HG02970 (cell line): ENCODE measurements around the gene DNAH17.

ENCODE experiments used
- ATAC-seq: cut with Tn5 transposase; IDR thresholded peaks from one replicate; pipeline ENCODE4 v1.9.1; 2021; ENCODE audit warnings: mild to moderate bottlenecking, moderate library complexity, moderate number of reproducible peaks; ENCODE audit not compliant: unreplicated experiment, low FRiP score

Gene DNAH17

DNA sequence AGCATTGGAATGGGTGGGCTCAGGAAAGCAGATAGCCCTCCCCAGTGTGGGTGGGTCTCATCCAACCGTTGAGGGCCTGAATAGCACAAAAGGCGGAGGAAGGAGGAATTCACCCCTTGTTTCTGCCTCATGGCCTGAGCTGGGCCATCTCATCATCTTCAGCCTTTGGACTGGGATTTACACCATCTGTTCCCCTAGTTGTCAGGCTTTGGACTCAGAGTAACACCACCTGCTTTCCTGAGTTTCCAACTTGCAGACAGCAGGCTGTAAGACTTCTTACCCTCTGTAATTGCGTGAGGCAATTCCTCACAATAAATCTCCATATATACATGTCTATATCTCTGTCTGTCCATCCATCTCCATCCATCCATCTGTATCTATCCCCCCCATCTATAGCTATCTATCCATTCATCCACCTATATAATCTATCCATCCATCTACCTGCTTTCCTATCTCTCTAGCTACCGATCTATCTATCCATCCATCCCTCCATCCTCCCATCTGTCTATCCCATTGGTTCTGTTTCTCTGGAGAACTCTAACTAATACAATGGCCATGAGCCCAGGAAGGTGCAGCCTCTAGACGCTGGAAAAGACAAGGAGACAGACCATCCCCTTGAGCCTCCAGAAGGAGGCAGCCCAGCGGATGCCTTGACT, 21.3 kb downstream of the DNAH17 start:
- ATAC-seq: no peak

- ATAC-seq: no peak
Measured at GRCh38 chr17:78550464-78550863, 26.7 kb downstream of the DNAH17 start.

DNA sequence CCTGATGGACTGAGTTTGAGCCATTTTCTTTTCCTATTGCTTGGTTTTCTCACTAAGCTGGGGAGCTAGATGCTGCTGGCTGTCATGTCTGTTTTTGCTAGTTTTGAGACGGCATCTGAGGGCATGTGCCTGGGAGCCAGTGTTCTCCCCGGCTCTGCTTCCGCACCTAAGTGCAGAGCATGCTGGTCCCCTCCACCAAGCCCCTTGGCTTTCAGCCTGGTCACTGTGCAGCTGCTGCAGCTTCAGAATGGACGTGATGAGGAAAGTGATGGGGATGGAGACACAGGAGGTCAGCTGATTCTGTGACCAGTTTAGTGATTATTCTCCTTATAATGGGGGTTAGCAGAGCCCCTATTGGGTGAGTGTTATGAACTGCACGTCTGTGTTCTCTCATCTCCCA, 28.5 kb downstream of the DNAH17 start:
- ATAC-seq: no peak

GRCh38 chr17:78547035-78547434, 30.2 kb downstream of the DNAH17 start:
- no peak for ATAC-seq

DNA sequence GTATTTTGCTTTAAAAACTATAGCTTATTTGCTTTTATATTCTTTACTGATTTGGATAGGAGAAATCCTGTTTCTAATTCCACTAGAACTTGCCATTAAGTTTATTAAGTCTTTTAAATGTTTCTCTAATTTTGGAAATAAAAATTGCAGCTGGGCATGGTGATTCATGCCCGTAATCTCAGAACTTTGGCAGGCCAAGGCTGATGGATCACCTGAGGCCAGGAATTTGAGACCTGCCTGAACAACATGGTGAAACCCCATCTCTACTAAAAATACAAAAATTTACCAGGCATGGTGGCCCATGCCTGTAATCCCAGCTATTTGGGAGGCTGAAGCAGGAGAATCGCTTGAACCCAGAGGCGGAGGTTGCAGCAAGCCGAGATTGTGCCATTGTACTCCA, 30.7 kb downstream of the DNAH17 start:
- ATAC-seq: no peak

DNA sequence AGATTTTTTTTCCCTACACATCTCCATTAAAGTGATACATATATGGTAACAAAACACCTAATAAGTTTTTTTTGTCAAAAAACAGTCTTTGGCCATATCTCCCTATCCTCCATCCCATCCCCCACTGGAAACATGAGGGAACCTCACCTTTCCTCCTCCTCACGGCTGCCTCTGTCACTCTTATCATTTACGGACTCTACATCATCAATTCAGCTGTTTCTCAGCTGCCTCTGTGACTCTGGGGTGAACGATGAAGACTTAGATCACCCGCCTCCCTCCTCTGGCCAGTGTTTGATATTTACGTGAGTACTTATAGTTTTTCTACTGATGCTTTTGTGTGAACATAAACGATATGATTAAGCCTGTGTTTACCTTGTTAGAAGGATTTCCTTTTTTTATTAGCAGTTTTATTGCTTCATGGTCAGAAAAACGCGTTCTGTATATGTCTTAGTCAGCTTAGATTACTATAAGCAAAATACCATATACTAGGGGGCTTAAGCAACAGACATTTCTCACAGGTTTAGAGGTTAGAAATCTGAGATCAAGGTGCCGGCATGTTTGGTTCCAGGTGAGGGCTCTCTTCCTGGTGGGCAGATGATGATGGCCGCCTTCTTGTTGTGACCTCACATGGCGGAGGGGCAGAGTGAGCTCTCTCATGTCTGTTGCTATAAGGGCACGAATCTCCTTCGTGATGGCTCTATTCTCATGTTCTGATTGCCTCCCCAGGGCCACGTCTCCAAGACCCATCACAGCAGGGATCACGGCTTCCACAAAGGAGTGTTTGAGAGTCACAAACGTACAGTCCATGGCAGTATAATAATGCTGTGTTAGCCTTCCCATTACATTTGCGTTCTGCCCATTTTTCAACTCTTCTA, 32.1 kb downstream of the DNAH17 start:
- ATAC-seq: no peak

- ATAC-seq: no peak
Measured at GRCh38 chr17:78541488-78542206, 35.5 kb downstream of the DNAH17 start.

DNA sequence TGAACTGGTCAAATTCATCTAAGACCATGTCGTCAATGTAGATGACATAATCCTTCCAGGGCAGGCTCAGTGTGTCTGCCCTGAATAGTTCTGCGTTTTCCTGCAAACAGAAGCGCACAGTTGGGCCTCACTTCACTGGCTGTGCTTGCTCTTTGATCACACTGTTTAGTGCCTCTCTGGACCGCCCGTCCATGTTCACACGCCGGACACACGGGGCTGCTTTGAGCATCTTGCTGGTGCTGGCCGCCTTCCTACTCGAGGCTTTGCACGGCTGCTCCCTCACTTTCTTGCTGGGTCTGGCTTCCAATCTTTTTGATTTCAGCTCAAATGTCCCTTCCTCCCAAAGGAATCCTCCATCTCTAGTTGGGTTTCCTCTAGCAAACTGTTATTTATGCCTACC, 37.4 kb downstream of the DNAH17 start:
- ATAC-seq: no peak

GRCh38 chr17:78538033-78538776, 39.0 kb downstream of the DNAH17 start:
- ATAC-seq: no peak

DNA sequence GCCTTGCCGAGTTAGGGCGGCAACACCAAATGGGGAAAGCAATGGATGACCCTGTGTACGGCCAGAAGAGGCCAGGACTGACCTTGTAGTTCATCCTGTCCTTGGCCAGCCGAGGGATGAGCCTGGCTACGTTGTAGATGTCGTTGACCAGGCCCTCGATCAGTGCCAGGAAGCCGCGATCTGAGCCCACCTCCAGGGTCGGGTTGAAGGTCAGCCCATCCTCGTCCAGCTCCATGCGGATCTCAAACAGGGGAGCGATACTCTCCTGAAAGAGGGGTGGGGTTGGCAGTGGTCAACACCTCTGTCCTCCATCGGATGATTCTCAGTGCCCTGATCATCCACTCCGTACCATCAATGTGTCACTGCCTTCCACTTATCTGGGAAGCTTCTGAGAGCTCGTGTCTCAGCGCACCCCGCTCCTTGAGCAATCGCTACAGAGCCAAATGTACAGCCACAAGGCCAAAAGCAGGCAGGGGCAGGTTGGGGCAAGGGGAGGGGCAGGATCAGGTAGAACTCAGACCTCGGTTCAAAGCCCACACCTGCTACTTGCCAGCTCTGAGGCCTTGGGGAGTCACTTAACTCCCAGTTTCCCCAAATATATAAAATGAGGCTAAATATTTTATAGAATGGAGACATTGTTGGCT, 39.9 kb downstream of the DNAH17 start:
- no peak for ATAC-seq

DNA sequence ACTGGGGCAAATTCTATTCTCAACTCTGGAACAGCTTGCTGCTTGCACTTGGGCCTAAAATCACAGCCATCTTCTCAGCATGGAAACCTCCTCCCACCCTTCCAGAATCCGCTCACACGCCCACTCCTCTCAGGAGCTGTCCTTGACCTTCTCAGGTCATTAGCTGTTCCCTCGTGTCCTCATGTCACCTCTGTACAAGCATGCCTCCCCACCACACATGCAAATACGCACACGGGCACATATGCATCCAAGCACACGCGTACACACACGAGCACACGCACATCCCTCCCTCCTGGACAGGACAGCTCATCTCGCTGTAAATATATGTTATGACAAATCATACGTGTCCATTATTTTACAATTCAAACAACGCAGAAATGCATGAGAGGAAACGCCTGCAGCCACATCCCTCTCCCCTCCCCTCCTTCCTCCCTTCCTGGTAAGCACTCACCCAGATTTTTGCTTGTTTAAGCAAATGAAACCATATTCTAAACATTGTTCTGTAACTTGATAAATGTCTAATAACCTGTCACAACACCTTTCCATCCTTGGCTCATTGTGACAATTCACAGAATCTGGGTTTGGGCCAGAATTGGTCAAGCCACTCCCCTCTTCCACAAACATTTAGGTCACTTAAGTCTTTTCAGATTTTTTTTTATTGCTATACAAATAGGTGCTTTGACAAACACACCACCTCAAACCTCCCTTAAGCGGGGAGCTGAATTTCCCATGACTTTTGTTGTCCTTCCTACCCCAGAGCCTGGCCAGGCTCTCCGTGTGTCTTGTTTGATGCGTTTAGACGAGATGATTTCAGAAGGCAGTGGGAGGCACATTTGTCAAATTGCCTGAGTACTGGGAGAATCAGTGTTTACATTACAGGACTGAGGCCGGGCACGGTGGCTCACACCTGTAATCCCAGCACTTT, 41.7 kb downstream of the DNAH17 start:
- no peak for ATAC-seq

DNA sequence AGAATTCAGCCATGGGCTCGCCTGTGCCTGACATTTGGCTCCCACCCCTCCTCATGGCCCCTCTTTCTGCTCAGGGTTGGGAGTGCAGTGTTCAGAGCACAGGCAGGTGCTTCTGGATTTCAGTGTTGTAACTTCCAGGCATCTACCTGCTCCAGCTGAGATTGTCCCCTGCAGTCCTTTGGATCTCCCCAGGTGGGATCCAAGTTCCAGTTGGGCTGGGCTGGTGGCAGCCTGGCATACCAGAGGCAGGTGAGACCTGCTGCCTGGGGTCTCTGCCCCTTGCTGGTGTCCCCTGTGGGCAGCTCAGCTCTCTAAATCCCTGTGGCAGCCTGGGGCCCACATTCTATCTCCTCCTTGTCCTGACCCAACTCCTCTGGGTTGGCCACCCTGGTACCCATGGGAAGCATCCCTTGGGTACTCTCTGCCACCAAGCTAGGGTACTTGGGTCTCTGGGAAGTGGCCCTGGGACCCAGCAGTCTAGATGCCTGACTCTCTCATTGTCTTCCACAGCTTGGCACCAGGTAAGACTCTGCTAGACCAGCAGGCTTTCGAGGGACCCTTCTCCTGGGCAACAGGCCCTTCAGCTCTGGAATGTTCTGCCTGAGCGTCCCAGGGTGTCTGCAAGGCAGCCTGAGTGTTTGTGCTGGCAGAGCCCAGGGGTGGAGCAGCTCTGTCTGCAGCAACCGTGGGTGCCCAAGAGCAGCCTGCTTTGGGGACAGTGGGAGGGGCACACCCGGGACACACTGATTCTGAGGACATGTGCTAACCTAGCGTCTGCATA, 42.5 kb downstream of the DNAH17 start:
- no peak for ATAC-seq

DNA sequence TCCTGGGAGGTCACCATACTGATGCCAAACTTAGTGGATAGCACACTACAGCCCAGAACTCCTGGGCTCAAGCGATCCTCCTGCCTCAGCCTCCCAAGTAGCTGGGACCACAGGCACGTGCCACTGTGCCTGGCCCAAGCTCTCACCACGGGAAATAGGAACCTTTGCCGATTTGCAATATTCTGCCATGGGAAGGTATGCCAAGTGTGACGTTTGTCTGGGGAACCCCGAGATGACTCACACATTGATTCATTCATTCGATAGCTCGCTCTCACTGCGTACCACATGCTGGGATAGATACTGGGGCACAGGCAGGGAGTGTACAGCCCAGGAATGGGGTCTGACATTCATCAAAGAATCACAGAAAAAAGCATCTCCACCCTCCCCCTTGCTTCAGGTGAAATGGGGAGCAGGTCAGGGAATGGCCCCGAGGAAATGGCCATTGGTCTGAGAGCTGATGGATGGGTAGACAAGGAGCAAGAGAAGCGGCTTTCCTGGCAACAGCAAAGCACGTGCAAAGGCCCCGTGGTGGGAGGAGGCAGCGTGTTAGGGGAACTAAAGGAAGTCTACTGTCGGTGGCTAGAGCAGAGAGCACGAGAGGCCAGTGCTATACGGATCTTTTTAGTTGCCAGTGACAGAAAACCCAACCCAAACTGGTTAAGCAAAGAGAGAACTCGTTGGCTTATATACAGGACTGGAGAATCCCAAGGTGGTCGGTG, 44.1 kb downstream of the DNAH17 start:
- no peak for ATAC-seq

GRCh38 chr17:78532311-78532710, 44.9 kb downstream of the DNAH17 start:
- no peak for ATAC-seq

DNA sequence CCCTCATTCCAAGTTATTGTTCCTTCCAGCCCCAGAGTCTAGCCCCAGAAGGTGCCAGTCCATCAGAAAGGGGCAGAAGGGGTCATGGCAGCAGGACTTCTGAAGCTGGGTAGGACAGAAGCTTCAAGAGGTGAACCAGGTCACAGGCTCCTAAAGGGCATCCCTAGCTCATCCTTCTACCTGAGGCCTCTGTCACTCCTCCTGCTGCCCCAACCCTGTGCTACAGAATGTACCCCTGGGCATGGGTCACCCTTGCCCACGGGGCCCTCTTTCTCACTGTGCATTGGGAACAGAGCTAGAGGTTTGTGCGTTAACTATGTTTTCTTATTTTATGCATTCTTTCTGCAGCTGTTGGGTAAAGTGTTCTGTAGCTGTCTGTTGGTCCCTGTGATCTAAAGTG, 46.5 kb downstream of the DNAH17 start:
- ATAC-seq: no peak

DNA sequence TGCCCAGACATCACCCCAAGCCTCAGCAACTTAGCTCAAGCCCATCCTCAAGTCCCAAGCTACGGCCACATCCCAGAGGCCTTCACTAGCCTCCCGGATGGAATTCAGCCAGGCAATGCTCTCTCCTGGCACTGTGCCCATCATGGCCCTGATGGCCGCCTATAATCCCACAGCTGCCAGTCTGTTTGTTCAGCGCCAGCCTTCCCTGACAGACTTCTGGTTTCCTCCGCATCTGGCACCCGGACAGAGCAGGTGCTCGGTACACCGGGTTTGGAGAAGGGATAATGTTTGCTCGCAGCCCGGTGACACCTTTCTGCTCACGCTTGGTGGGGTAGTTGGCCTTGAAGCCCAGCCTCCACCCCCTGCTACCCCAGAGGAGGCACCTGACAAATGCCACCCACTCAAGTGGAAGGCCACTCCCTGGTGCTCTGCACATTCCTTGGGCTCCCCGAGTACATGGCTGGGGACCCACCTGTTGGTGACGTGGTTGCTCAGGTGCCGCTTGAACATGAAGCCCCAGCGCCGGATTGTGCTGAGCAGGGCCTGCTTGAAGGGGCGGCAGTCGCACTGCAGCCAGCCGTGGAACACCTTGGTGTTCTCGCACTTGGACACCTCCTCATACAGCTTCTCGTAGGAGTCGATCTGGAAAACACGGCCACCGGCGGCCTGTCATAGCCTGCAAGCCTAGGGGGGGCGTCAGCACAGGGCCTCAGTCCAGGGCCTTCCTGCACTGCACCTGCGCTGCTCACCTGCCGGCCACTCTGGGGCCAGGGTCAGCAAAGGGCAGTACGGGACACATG, 47.1 kb downstream of the DNAH17 start:
- no peak for ATAC-seq

- ATAC-seq: no peak
Measured at GRCh38 chr17:78529251-78529650, 47.9 kb downstream of the DNAH17 start.
